Trophoblast cell (in vitro differentiated cells and primary cell): Measurements from ENCODE around the gene PPIP5K1.
A peak's percentile ranks its signal among the peaks of the same experiment; 100 is the strongest.

Experiments
- DNase-seq, 2 donors: peaks; one replicate each; pipeline ENCODE4 v3.0.0-alpha.2; 2016
- H2AFZ ChIP-seq: 2 replicates; pipeline ENCODE4 v1.6.1; 2013; ENCODE audit warnings: low read length, moderate library complexity, mild to moderate bottlenecking; ENCODE audit not compliant: insufficient read depth, poor library complexity
- H2AK5ac ChIP-seq: 2 replicates; pipeline ENCODE4 v1.6.1; 2013; ENCODE audit warnings: mild to moderate bottlenecking, low read length
- H2BK120ac ChIP-seq: 2 replicates; pipeline ENCODE4 v1.6.1; 2013; ENCODE audit warnings: low read length, mild to moderate bottlenecking, moderate library complexity; ENCODE audit not compliant: insufficient read depth, poor library complexity
- H2BK12ac ChIP-seq: 2 replicates; pipeline ENCODE4 v1.6.1; 2013; ENCODE audit warnings: mild to moderate bottlenecking, low read length, moderate library complexity
- H2BK5ac ChIP-seq: 2 replicates; pipeline ENCODE4 v1.6.1; 2013; ENCODE audit warnings: low read length, low read depth, moderate library complexity, mild to moderate bottlenecking; ENCODE audit not compliant: poor library complexity
- H3K14ac ChIP-seq: 2 replicates; pipeline ENCODE4 v1.6.1; 2013; ENCODE audit warnings: mild to moderate bottlenecking, low read length
- H3K18ac ChIP-seq: 2 replicates; pipeline ENCODE4 v1.6.1; 2013; ENCODE audit warnings: mild to moderate bottlenecking, low read length
- H3K23ac ChIP-seq: 2 replicates; pipeline ENCODE4 v1.6.1; 2013; ENCODE audit warnings: low read length
- H3K27ac ChIP-seq: 2 replicates; pipeline ENCODE4 v1.5.1; 2013; ENCODE audit warnings: low read depth, mild to moderate bottlenecking, inconsistent platforms, low read length, moderate library complexity
- H3K27me3 ChIP-seq: 2 replicates; pipeline ENCODE4 v1.6.1; 2013; ENCODE audit warnings: inconsistent platforms, mild to moderate bottlenecking, low read length, moderate library complexity; ENCODE audit not compliant: insufficient read depth
- H3K36me3 ChIP-seq, 2 experiments: 1 replicate in 1 of 2; 2 replicates in 1 of 2; pipeline ENCODE4 v1.6.1; 2013; ENCODE audit warnings: low read length in 2 of 2, mild to moderate bottlenecking in 2 of 2, moderate library complexity in 1 of 2; ENCODE audit not compliant: insufficient read depth in 2 of 2, control insufficient read depth in 1 of 2
- H3K4ac ChIP-seq: 2 replicates; pipeline ENCODE4 v1.6.1; 2013; ENCODE audit warnings: low read depth, mild to moderate bottlenecking, low read length, moderate library complexity
- H3K4me1 ChIP-seq, 2 experiments: 1 replicate in 1 of 2; 2 replicates in 1 of 2; pipeline ENCODE4 v1.6.1; 2013; ENCODE audit warnings: low read length in 2 of 2, mild to moderate bottlenecking in 2 of 2, moderate library complexity in 1 of 2; ENCODE audit not compliant: insufficient read depth in 2 of 2, control insufficient read depth in 1 of 2
- H3K4me2 ChIP-seq: 2 replicates; pipeline ENCODE4 v1.6.1; 2013; ENCODE audit warnings: inconsistent platforms, mild to moderate bottlenecking, low read length, moderate library complexity
- H3K4me3 ChIP-seq: 2 replicates; pipeline ENCODE4 v1.5.1; 2013; ENCODE audit warnings: mild to moderate bottlenecking, low read depth, low read length, inconsistent platforms
- H3K79me1 ChIP-seq: one replicate; pipeline ENCODE4 v1.6.1; 2013; ENCODE audit warnings: low read length
- H3K79me2 ChIP-seq: 2 replicates; pipeline ENCODE4 v1.6.1; 2013; ENCODE audit warnings: low read length, mild to moderate bottlenecking; ENCODE audit not compliant: control insufficient read depth, insufficient read depth, poor library complexity
- H3K9ac ChIP-seq: 2 replicates; pipeline ENCODE4 v1.6.1; 2013; ENCODE audit warnings: mild to moderate bottlenecking, low read length
- H3K9me3 ChIP-seq: 2 replicates; pipeline ENCODE4 v1.6.1; 2013; ENCODE audit warnings: low read depth, mild to moderate bottlenecking, control low read depth, inconsistent platforms, low read length; ENCODE audit not compliant: insufficient read depth
- H4K12ac ChIP-seq: 2 replicates; pipeline ENCODE4 v1.6.1; 2013; ENCODE audit warnings: low read depth, mild to moderate bottlenecking, low read length, moderate library complexity
- H4K8ac ChIP-seq: 2 replicates; pipeline ENCODE4 v1.6.1; 2013; ENCODE audit warnings: low read depth, mild to moderate bottlenecking, low read length, moderate library complexity
- H4K91ac ChIP-seq: one replicate; pipeline ENCODE4 v1.6.1; 2013; ENCODE audit warnings: low read depth, mild to moderate bottlenecking, low read length, moderate library complexity
- WGBS: extraction: QIAGEN DNeasy Blood & Tissue Kit; methylation state at CpG from one replicate; pipeline ENCODE4 v1.1.7; 2013; ENCODE audit warnings: missing lambda C conversion rate; ENCODE audit not compliant: insufficient read length, insufficient coverage; ENCODE audit errors: extremely low coverage; 5-methylcytosine and 5-hydroxymethylcytosine counted together

PPIP5K1 gene

GRCh38 chr15:43517354-43518196 lies 72.4 kb downstream of the PPIP5K1 start, which contains the start of gene MAP1A:
Gene MAP1A, plus strand, starts transcription at chr15:43517608. Its CDS starts 3,866 bp downstream, at chr15:43521474.
- no peaks in the 10 kb centered on the region for H3K27me3 ChIP-seq
- H3K9ac ChIP-seq: peak within 1 kb of the TSS; percentile 13
- no peak within 1 kb of the TSS for H2BK5ac ChIP-seq
- WGBS: no CpG with 5 or more reads among the region's 15 CpGs
- H3K9me3 ChIP-seq: no peaks in the 10 kb centered on the region
- no peak within 1 kb of the TSS for H3K4ac ChIP-seq
- peak within 1 kb of the TSS; percentile 48 for H3K18ac ChIP-seq
- H2AK5ac ChIP-seq: no peak within 1 kb of the TSS
- H4K12ac ChIP-seq: no peak within 1 kb of the TSS
- peak within 1 kb of the TSS; percentile 23 for H4K8ac ChIP-seq
- peak within 1 kb of the TSS; percentile 85 for H3K4me2 ChIP-seq
- H3K79me2 ChIP-seq: no peaks in the 10 kb centered on the region
- H3K4me3 ChIP-seq: peak within 1 kb of the TSS; percentile 56
- peak within 1 kb of the TSS; percentile 48 for H2AFZ ChIP-seq
- peak within 1 kb of the TSS; percentile 55 for H2BK120ac ChIP-seq
- H3K23ac ChIP-seq: no peak within 1 kb of the TSS
- peaks cover 6% of the 10 kb centered on the region for H3K79me1 ChIP-seq
- peak within 1 kb of the TSS; percentile 64 for H4K91ac ChIP-seq
- peak within 1 kb of the TSS; percentile 18 for H3K14ac ChIP-seq
- no peak for DNase-seq
- H3K27ac ChIP-seq: no peak within 1 kb of the TSS
- peak within 1 kb of the TSS; percentile 39 for H2BK12ac ChIP-seq
- peaks cover 9 to 21% of the 10 kb centered on the region in 2 experiments for H3K4me1 ChIP-seq
- peaks cover 8 to 9% of the 10 kb centered on the region in 2 experiments for H3K36me3 ChIP-seq

GRCh38 chr15:43516801-43517353 lies 73.1 kb downstream of the PPIP5K1 start:
- H2BK5ac ChIP-seq: no peak overlapping the region
- peak overlapping the region; percentile 53 for H3K4me2 ChIP-seq
- peaks cover 6% of the 10 kb centered on the region for H3K79me1 ChIP-seq
- H4K8ac ChIP-seq: no peak overlapping the region
- peak overlapping the region; percentile 55 for H2BK120ac ChIP-seq
- peak overlapping the region; percentile 64 for H4K91ac ChIP-seq
- WGBS: no CpG with 5 or more reads among the region's 4 CpGs
- no peak overlapping the region for H3K23ac ChIP-seq
- H3K4ac ChIP-seq: no peak overlapping the region
- H2AK5ac ChIP-seq: no peak overlapping the region
- no peaks in the 10 kb centered on the region for H3K79me2 ChIP-seq
- H3K9ac ChIP-seq: no peak overlapping the region
- H3K9me3 ChIP-seq: no peaks in the 10 kb centered on the region
- DNase-seq: no peak
- H3K27me3 ChIP-seq: no peaks in the 10 kb centered on the region
- peaks cover 4 to 7% of the 10 kb centered on the region in 2 experiments for H3K36me3 ChIP-seq
- no peak overlapping the region for H3K4me3 ChIP-seq
- peak overlapping the region; percentile 48 for H2AFZ ChIP-seq
- peaks cover 9 to 21% of the 10 kb centered on the region in 2 experiments for H3K4me1 ChIP-seq
- H3K18ac ChIP-seq: peak overlapping the region; percentile 48
- H2BK12ac ChIP-seq: peak overlapping the region; percentile 39
- H4K12ac ChIP-seq: no peak overlapping the region
- peak overlapping the region; percentile 18 for H3K14ac ChIP-seq
- H3K27ac ChIP-seq: no peak overlapping the region

GRCh38 chr15:43516185-43516584 lies 73.8 kb downstream of the PPIP5K1 start:
- Histone ChIP-seq H2AFZ (no peak overlapping the region), H3K79me2 (no peaks in the 10 kb centered on the region), H3K27me3 (no peaks in the 10 kb centered on the region), H3K4me1 (peaks cover 9 to 23% of the 10 kb centered on the region in 2 experiments), H2BK120ac (no peak overlapping the region), H4K12ac (no peak overlapping the region), H3K4ac (no peak overlapping the region), H3K9ac (no peak overlapping the region), H3K27ac (no peak overlapping the region), H2BK5ac (no peak overlapping the region), H3K36me3 (no peaks in the 10 kb centered on the region), H3K79me1 (peaks cover 6% of the 10 kb centered on the region), H3K14ac (no peak overlapping the region), H2AK5ac (no peak overlapping the region), H3K23ac (no peak overlapping the region), H4K91ac (no peak overlapping the region), H3K18ac (no peak overlapping the region), H3K4me3 (no peak overlapping the region), H4K8ac (no peak overlapping the region), H3K9me3 (peaks cover 1% of the 10 kb centered on the region), H2BK12ac (no peak overlapping the region), H3K4me2 (no peak overlapping the region)
- WGBS: no CpG with 5 or more reads among the region's 5 CpGs
- DNase-seq: no peak

DNA sequence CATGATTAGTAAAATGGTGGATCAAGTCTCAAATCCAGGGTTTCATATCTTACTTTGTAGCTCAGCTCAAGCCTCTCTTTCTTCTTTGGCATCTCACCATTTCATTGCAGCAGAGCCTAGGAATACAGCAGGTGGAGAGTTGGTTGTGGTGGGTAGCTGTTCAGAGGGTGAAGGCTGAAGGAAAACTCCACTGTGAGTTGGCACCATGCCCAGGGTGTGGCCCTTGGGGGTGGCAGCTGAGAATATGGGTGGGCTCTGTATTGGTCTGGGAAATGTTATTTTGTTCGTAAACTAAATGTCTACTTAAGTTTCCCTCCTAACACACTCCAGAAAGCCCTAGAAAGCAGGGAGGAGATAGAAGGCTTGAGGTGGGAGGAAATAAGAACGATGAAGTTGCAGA lies 74.3 kb downstream of the PPIP5K1 start:
- Histone ChIP-seq H3K36me3 (no peaks in the 10 kb centered on the region), H4K12ac (no peak overlapping the region), H3K4me3 (no peak overlapping the region), H3K79me2 (no peaks in the 10 kb centered on the region), H3K14ac (no peak overlapping the region), H3K18ac (no peak overlapping the region), H3K27ac (no peak overlapping the region), H3K4me2 (no peak overlapping the region), H2BK5ac (no peak overlapping the region), H2BK120ac (no peak overlapping the region), H3K9me3 (peaks cover 1% of the 10 kb centered on the region), H2AK5ac (no peak overlapping the region), H4K8ac (no peak overlapping the region), H4K91ac (no peak overlapping the region), H2BK12ac (no peak overlapping the region), H3K23ac (no peak overlapping the region), H2AFZ (no peak overlapping the region), H3K79me1 (peaks cover 6% of the 10 kb centered on the region), H3K4me1 (peaks cover 11 to 26% of the 10 kb centered on the region in 2 experiments), H3K9ac (no peak overlapping the region), H3K27me3 (no peaks in the 10 kb centered on the region), H3K4ac (no peak overlapping the region)
- no CpG with 5 or more reads among the region's 2 CpGs for WGBS
- DNase-seq: no peak
